Motor neuron (in vitro differentiated cells): ENCODE results near the gene RASA2. TPM values are rescaled to one million over a fixed set of nuclear protein-coding genes. Genes with fewer than 3 reads are reported as not detected.

Experiments
- ATAC-seq, 8 experiments: fragments of 200-7000 bp; cut with Tn5 transposase; replicated peaks in 6 of 8; 2 replicates each; pipeline ENCODE4 v1.8.0; 2021; ENCODE audit warnings: mild to moderate bottlenecking in 8 of 8, moderate library complexity in 8 of 8
- H3K27ac ChIP-seq, 2 donors: fragments of 250-450 bp; sonication (Bioruptor Pico); 2 replicates each; pipeline ENCODE4 v1.9.0; 2021; ENCODE audit warnings: antibody characterized with exemption in 2 of 2, mild to moderate bottlenecking in 2 of 2, moderate library complexity in 1 of 2
- H3K4me1 ChIP-seq, 2 donors: fragments of 250-450 bp; sonication (Bioruptor Pico); replicated peaks in 1 of 2; 2 replicates each; pipeline ENCODE4 v1.6.1; 2021; ENCODE audit warnings: antibody characterized with exemption in 2 of 2, mild to moderate bottlenecking in 2 of 2, moderate library complexity in 1 of 2
- H3K4me3 ChIP-seq, 5 donors: fragments of 250-450 bp; sonication (Bioruptor Pico); 2 replicates each; pipeline ENCODE4 v1.9.0; 2021; ENCODE audit warnings: antibody characterized with exemption in 5 of 5, mild to moderate bottlenecking in 5 of 5, moderate library complexity in 4 of 5
- WGBS, 10 experiments: fragments of 450-650 bp; shearing (Covaris generic); methylation state at CpG; one replicate each; pipeline ENCODE4 v1.0.0; 2022; 5-methylcytosine and 5-hydroxymethylcytosine counted together
- in situ Hi-C, 9 experiments: fragments of 400-800 bp; cut with MboI; loops; one replicate each; pipeline ENCODE4 v1.15.0; 2021; ENCODE audit warnings: low sequenced_read_pairs in 9 of 9, low pct_unique_long_range_greater_than_20kb in 2 of 9; ENCODE audit not compliant: unreplicated experiment in 9 of 9
- total RNA-seq, 8 experiments: library from RNA; unstranded; fragments of 300-600 nt; gene quantifications; 2 replicates each; pipeline versions ENCODE4 v1.2.3 to v1.2.4, GENCODE V29; 2022

The RASA2 gene
- 10 to 100 TPM in 5 of 8 experiments, 1 to 10 TPM in 3; 6.8 to 19.0 (median 11.0) TPM for total RNA-seq

DNA sequence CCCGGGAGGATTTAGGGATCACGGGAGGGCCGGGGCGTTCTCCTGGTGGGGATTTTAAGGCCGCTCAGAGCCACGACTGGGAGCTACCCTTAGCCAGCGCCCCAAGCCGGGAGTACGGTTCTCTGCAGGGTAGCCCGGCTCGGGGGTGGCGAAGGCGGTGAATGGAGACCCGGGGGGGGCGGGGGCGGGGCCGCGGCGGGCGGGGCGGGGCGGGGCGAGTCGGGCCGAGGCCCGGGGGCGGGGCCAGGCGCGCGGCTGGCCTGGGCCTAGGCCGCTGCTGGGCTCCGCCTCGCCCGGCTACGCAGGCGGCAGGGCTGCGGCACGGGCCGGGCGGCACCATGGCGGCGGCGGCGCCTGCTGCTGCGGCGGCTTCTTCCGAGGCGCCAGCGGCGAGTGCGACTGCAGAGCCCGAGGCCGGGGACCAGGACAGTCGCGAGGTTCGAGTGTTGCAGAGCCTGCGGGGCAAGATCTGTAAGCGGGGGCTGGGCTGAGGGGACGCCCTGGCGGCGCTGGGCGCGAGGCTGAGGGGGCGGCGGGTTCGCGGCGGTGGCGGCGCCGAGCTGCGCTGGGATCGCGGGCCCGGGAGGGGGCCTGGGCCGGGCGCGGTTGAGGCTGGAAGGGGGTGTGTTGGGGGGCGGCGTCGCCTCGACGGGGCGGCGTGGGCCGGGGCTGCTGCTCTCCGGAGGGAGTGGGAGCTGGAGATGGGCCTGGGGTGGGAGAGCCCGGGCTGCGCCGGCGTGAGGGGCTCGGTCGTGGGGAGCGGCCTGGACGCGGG is at the start of gene RASA2:
RASA2 (plus strand) TSS at position 282 of the 775 bp plus-strand sequence; CDS start at position 339, 57 bp downstream.
- Histone ChIP-seq H3K4me3 (peak within 1 kb of the TSS; percentile 72 to 99 (median 90)), H3K27ac (peak within 1 kb of the TSS; percentile 83 to 91), H3K4me1 (peaks cover 15 to 22% of the 10 kb centered on the region in 2 donors)
- 0% methylated on average over 1 of the region's 96 CpGs; no CpG with 5 or more reads in 9 of the 10 experiments for WGBS, 10 experiments
- peak; percentile 77 to 91 (median 87) for ATAC-seq
- in situ Hi-C loops: no loop called here

DNA sequence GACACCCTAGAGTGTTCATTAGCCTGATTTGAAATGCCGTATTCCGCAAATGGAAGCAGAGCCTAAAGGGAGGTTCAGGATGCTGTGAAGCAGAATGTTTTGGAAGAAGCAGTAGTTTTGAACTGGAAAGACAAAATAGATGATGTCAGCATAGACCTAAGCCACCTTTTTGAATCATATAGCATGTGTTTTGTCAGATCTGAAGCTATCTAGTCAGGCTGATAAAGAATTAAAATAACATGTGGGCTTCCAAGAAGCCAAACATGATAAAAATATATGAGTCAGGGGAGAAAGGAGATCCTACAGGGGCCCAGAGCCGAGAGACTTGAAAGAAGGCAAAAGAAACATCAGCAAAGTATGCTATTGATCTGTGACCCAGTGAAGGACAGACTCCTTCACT is 47.2 kb upstream of the RASA2 start:
- ATAC-seq: no peak
- Histone ChIP-seq H3K4me1 (peaks cover 0 to 6% of the 10 kb centered on the region in 2 donors), H3K4me3 (no peak overlapping the region), H3K27ac (no peak overlapping the region)
- in situ Hi-C loops: loop anchor here in 1 of 9 experiments (25.0 kb wide), 1 partner anchor 127 kb away; no protein-coding TSS in a partner anchor
- WGBS, 10 experiments: 43 to 100% (median 72%) methylated on average over 1 to 3 of the region's 3 CpGs

DNA sequence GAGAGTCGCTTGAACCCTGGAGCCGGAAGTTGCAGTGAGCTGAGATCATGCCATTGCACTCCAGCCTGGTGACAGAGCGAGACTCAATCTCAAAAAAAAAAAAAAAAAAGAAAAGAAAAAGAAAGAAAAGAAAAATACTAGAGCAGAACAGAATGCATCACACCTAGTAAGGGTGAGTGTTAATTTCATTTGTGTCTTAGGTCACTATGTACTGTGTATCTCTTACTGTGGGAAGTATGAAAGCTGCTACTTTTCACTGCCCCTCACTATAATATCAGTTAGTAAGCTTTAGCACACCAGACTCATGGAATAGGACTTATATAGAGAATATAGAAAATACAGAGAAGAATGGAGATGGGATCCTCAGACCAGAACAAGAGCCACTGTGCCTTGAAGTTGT is 45.9 kb upstream of the RASA2 start:
- peak in 1 of 8 experiments; percentile 42 for ATAC-seq
- H3K27ac ChIP-seq: no peak overlapping the region
- H3K4me3 ChIP-seq: no peak overlapping the region
- peaks cover 0 to 6% of the 10 kb centered on the region in 2 donors for H3K4me1 ChIP-seq
- in situ Hi-C loops: loop anchor here in 1 of 9 experiments (25.0 kb wide), 1 partner anchor 129 kb away; no protein-coding TSS in a partner anchor
- WGBS, 10 experiments: 83 to 100% (median 100%) methylated on average over 1 to 3 of the region's 3 CpGs; no CpG with 5 or more reads in 6 of the 10 experiments

DNA sequence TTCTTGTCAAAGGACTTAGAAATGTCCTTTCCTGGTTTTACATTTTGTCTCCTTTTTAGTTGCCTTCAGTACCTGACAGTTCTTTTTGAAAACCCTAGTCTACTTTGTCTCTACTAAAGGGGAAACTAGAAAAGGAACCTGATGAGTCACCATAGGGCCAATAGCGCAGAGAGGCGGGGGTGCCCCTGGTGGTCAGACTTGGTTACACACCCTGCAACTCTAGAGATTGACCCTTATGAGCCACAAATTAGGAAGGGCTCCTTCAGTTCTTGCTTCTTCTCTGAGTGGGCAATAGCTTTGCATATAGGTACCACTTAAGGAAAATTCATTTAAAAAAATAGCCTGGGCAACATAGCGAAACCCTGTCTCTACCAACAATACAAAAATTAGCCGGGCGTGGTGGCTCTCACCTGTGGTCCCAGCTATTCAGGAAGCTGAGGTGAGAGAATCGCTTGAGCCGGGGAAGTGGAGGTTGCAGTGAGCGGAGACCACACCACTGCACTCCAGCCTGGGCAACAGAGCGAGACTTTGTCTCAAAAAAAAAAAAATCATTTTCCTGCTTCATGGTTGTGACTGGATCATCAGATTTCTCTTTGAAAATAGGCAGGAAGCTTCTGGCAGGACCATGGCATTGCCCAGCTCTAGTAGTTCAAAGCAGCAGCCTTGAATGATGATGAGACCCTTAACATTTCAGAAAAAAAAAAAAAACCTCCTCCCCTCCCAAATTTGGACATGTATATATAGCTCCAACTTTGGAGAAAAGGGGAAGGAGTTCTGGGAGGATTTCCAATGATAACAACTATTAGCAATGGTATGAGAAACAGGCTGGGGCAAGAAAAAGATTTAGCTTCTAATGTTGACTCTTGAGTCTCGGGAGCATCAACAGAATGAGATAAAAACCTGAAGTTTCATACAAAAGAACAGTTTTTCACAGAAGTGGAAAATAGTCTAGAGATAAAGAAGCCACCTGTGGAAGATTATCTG is 45.2 kb upstream of the RASA2 start:
- in situ Hi-C loops: loop anchor here in 1 of 9 experiments (25.0 kb wide), 1 partner anchor 129 kb away; no protein-coding TSS in a partner anchor
- peak in 7 of 8 experiments; percentile 38 to 100 (median 76) for ATAC-seq
- Histone ChIP-seq H3K27ac (no peak overlapping the region), H3K4me1 (peaks cover 0 to 7% of the 10 kb centered on the region in 2 donors), H3K4me3 (no peak overlapping the region)
- 39 to 93% (median 83%) methylated on average over 1 to 8 of the region's 10 CpGs; no CpG with 5 or more reads in 1 of the 10 experiments for WGBS, 10 experiments

- Histone ChIP-seq H3K4me1 (peaks cover 0 to 15% of the 10 kb centered on the region in 2 donors), H3K27ac (no peak overlapping the region), H3K4me3 (no peak overlapping the region)
- no peak for ATAC-seq
- in situ Hi-C loops: loop anchor here in 1 of 9 experiments (25.0 kb wide), 1 partner anchor 130 kb away; no protein-coding TSS in a partner anchor
- 88 to 100% (median 96%) methylated on average over 2 to 10 of the region's 10 CpGs; no CpG with 5 or more reads in 1 of the 10 experiments for WGBS, 10 experiments
Measured at GRCh38 chr3:141442446-141442845, 44.4 kb upstream of the RASA2 start.

- in situ Hi-C loops: loop anchor here in 1 of 9 experiments (25.0 kb wide), 1 partner anchor 131 kb away; no protein-coding TSS in a partner anchor
- 57 to 100% (median 97%) methylated on average over 1 to 11 of the region's 15 CpGs; no CpG with 5 or more reads in 2 of the 10 experiments for WGBS, 10 experiments
- peaks cover 0 to 17% of the 10 kb centered on the region in 2 donors for H3K4me1 ChIP-seq
Measured at GRCh38 chr3:141442914-141443313, 43.9 kb upstream of the RASA2 start.

DNA sequence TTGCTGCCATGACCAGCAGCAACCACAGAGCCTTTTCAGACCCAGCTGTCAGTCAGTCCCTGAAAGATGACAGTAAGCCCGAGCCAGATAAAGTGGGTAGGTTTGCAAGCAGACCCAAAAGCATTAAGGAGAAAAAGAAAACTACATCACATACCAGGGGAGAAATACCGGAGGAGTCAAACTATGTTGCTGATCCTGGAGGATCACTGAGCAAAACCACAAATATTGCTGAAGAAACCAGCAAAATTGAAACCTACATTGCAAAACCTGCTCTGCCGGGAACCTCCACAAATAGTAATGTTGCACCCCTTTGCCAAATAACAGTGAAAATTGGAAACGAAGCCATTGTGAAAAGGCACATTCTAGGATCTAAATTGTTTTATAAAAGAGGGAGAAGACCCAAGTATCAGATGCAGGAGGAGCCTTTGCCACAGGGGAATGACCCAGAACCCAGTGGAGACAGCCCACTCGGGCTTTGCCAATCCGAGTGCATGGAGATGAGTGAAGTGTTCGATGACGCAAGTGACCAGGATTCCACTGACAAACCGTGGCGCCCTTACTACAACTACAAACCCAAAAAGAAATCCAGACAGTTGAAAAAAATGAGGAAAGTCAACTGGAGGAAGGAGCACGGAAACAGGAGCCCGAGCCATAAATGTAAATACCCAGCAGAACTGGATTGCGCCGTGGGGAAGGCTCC is 42.1 kb upstream of the RASA2 start:
- Histone ChIP-seq H3K4me1 (peaks cover 2 to 25% of the 10 kb centered on the region in 2 donors), H3K27ac (no peak overlapping the region), H3K4me3 (no peak overlapping the region)
- WGBS, 10 experiments: 93 to 100% (median 100%) methylated on average over 1 to 8 of the region's 14 CpGs; no CpG with 5 or more reads in 1 of the 10 experiments
- no peak for ATAC-seq
- in situ Hi-C loops: loop anchor here in 1 of 9 experiments (25.0 kb wide), 1 partner anchor 132 kb away; no protein-coding TSS in a partner anchor

More at GRCh38 chr3:141442914-141443313, 43.9 kb upstream of the RASA2 start:
- no peak for ATAC-seq
- Histone ChIP-seq H3K4me3 (no peak overlapping the region), H3K27ac (no peak overlapping the region)

GRCh38 chr3:141445990-141446389 is 40.8 kb upstream of the RASA2 start:
- 13 to 100% (median 100%) methylated on average over 1 of the region's 1 CpG; no CpG with 5 or more reads in 2 of the 10 experiments for WGBS, 10 experiments
- in situ Hi-C loops: loop anchor here in 1 of 9 experiments (25.0 kb wide), 1 partner anchor 134 kb away; no protein-coding TSS in a partner anchor
- Histone ChIP-seq H3K27ac (no peak overlapping the region), H3K4me1 (peaks cover 2 to 21% of the 10 kb centered on the region in 2 donors), H3K4me3 (no peak overlapping the region)
- ATAC-seq: no peak

DNA sequence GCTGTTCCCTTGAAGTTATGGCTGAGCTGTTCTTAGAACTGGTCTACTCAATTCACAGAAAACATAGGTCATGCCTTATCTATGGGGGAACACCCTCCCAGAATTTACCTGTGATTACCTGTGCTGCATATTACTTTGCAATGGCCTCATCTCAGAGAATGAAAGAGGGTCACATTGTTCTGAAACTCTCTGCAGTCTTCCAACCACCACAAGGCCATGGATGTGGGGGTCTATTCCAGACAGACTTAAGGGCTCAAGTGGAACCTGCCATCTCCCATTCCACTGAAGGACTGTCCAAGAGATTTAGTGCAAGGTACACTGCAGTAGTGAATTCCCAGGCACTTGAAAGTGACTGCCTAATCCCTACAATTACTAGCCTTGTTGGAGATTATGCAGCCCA is 40.1 kb upstream of the RASA2 start:
- peaks cover 2 to 21% of the 10 kb centered on the region in 2 donors for H3K4me1 ChIP-seq
- H3K4me3 ChIP-seq: no peak overlapping the region
- in situ Hi-C loops: loop anchor here in 1 of 9 experiments (25.0 kb wide), 1 partner anchor 134 kb away; no protein-coding TSS in a partner anchor
- H3K27ac ChIP-seq: no peak overlapping the region
- no peak for ATAC-seq

DNA sequence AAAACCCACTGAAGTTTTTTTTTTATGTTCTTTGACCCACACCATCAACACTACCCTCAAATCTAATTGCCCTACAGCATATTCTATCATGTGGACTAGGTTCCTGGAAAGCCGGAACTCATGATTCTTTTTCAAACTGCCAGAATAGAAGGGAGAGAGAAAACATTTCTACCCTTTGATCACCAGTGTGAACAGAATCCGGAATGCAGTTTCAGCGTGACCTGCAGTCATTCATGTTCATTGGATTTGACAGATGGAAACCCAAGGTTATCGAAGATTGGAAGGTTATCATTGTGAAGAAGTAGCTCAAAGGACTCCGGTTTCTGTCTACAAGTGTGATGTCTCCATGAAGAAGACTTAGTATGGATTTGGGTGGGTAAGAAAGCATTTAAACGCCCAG is 39.4 kb upstream of the RASA2 start:
- Histone ChIP-seq H3K4me1 (peaks cover 2 to 21% of the 10 kb centered on the region in 2 donors), H3K27ac (no peak overlapping the region), H3K4me3 (no peak overlapping the region)
- WGBS, 10 experiments: 78 to 100% (median 88%) methylated on average over 3 to 6 of the region's 6 CpGs; no CpG with 5 or more reads in 1 of the 10 experiments
- no peak for ATAC-seq
- in situ Hi-C loops: loop anchor here in 1 of 9 experiments (25.0 kb wide), 1 partner anchor 135 kb away; no protein-coding TSS in a partner anchor

DNA sequence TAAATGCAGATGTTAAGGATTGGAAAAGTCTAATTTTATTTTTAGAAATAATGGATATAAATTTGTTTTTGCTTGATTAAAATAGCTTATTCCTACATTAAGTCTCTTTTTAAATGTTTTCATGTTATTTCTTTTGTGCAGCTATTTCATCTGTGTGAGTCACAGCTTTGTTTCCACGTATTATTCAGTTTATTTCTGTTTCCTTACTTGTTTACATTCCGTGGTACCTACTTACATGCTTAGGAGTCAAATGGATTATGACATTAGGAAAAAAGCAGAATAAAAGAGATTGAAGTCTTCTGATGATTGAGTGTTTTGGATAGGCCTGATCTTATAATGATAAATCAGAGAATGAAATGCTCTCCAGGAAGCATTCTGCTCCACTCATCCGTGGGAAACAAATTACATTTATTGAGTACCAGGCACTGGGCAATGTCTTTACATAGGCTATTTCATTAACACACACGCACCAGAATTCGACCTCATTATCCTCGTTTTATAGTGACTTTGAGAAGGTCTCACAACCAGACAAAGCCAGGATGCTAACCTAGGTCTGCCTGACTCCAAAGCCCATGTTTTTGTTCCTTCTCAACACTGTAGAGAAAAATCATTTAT is 38.1 kb upstream of the RASA2 start:
- Histone ChIP-seq H3K27ac (peak overlapping the region in 1 of 2 donors; percentile 8), H3K4me1 (peaks cover 2 to 21% of the 10 kb centered on the region in 2 donors), H3K4me3 (no peak overlapping the region)
- WGBS, 10 experiments: 8 to 68% (median 44%) methylated on average over 3 to 6 of the region's 6 CpGs
- ATAC-seq: peak in 6 of 8 experiments; percentile 20 to 70 (median 42)
- in situ Hi-C loops: loop anchor here in 1 of 9 experiments (25.0 kb wide), 1 partner anchor 136 kb away; no protein-coding TSS in a partner anchor
